Esophagus squamous epithelium (tissue), 5 donors: ENCODE data around the gene ASF1A. TPM values are rescaled to one million over a fixed set of nuclear protein-coding genes. Genes with fewer than 3 reads are reported as not detected.

Experiments
- DNase-seq: peaks from one replicate; lab custom pipeline; 2025; lab: John Stamatoyannopoulos, UW
- H3K27ac ChIP-seq, 4 donors: fragments of 200-600 bp; sonication (generic); one replicate each; pipeline ENCODE4 v1.5.1; 2016 to 2019; ENCODE audit warnings: mild to moderate bottlenecking in 1 of 4
- H3K27me3 ChIP-seq, 4 donors: fragments of 200-600 bp; sonication (generic); 1 replicate in 3 of 4; 2 replicates in 1 of 4; pipeline versions ENCODE4 v1.5.1 to v1.6.0; 2017 to 2021; ENCODE audit warnings: antibody characterized with exemption in 1 of 4
- H3K36me3 ChIP-seq, 3 donors: fragments of 200-600 bp; sonication (generic); one replicate each; pipeline ENCODE4 v1.5.1; 2016 to 2019
- H3K4me1 ChIP-seq, 3 donors: fragments of 200-600 bp; sonication (generic); one replicate each; pipeline ENCODE4 v1.5.1; 2017 to 2019
- H3K4me3 ChIP-seq, 4 donors: fragments of 200-600 bp; sonication (generic); 1 replicate in 3 of 4; 2 replicates in 1 of 4; pipeline ENCODE4 v1.5.1; 2016 to 2019; ENCODE audit warnings: mild to moderate bottlenecking in 2 of 4, moderate library complexity in 1 of 4
- H3K9me3 ChIP-seq, 3 donors: fragments of 200-600 bp; sonication (generic); one replicate each; pipeline ENCODE4 v1.5.1; 2016 to 2019
- POLR2A ChIP-seq, 4 donors: fragments of 450-650 bp; IDR thresholded peaks; one replicate each; pipeline ENCODE4 v1.6.1; 2017; ENCODE audit warnings: antibody characterized with exemption in 4 of 4, mild to moderate bottlenecking in 4 of 4, moderate library complexity in 3 of 4
- WGBS, 2 donors: methylation state at CpG; one replicate each; pipeline ENCODE4 v1.1.5; 2018; 5-methylcytosine and 5-hydroxymethylcytosine counted together
- intact Hi-C: fragments of 100-400 bp; cut with DNase I; formaldehyde crosslinking; loops from one replicate; pipeline ENCODE4 v1.15.0; 2022
- total RNA-seq, 4 donors: library from RNA; depleted of rRNA; stranded (reverse); fragments of >200 nt; gene quantifications; one replicate each; pipeline ENCODE4 v1.1.0, GENCODE V29; 2016
- TF ChIP-seq, protein P1 (sequence below), 6 experiments: fragments of 450-650 bp in 4 of 6; fragments of 200-600 bp in 2 of 6; sonication (generic) in 2 of 6; IDR thresholded peaks; one replicate each; pipeline ENCODE4 v1.5.1; 2016 to 2019; ENCODE audit warnings: antibody characterized with exemption in 6 of 6, mild to moderate bottlenecking in 4 of 6, moderate library complexity in 4 of 6
- donor health status: DM: yes; HTN: yes; CAD: no.

The ASF1A gene
- total RNA-seq, 4 donors from 2014 or later, result 10.0 to 16.5 (median 11.9) TPM

DNA sequence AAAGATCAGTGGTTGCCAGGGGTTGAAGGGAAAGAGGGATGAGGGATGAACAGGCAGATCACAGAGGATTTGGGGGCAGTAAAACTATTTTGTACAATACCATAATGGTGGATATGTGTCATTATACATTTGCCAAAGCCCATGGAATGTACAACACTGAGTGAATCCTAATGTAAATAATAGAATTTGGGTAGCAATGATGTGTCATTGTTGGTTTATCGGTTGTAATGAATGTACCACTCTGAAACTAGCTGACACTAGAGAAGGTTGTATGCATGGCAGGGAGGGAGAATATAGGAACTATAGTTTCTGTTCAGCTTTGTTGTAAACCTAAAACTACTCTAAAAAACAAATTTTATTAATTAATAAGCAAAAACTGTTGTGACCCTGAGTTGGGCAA lies 17.8 kb upstream of the ASF1A start:
- no peaks in the 10 kb centered on the region for H3K4me1 ChIP-seq
- no peak for DNase-seq
- intact Hi-C loops, result no loop called here
- H3K27ac ChIP-seq, result no peak overlapping the region
- H3K27me3 ChIP-seq, result no peaks in the 10 kb centered on the region
- no peaks in the 10 kb centered on the region for H3K9me3 ChIP-seq
- 33 to 61% methylated on average over 1 of the region's 1 CpG for WGBS, 2 donors
- H3K36me3 ChIP-seq, result no peaks in the 10 kb centered on the region
- no peak overlapping the region for H3K4me3 ChIP-seq
- TF ChIP-seq POLR2A (IDR thresholded peaks at IDR 0.05), result no peak
- TF ChIP-seq, protein P1, sequence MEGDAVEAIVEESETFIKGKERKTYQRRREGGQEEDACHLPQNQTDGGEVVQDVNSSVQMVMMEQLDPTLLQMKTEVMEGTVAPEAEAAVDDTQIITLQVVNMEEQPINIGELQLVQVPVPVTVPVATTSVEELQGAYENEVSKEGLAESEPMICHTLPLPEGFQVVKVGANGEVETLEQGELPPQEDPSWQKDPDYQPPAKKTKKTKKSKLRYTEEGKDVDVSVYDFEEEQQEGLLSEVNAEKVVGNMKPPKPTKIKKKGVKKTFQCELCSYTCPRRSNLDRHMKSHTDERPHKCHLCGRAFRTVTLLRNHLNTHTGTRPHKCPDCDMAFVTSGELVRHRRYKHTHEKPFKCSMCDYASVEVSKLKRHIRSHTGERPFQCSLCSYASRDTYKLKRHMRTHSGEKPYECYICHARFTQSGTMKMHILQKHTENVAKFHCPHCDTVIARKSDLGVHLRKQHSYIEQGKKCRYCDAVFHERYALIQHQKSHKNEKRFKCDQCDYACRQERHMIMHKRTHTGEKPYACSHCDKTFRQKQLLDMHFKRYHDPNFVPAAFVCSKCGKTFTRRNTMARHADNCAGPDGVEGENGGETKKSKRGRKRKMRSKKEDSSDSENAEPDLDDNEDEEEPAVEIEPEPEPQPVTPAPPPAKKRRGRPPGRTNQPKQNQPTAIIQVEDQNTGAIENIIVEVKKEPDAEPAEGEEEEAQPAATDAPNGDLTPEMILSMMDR (IDR thresholded peaks at IDR 0.05), result no peak

DNA sequence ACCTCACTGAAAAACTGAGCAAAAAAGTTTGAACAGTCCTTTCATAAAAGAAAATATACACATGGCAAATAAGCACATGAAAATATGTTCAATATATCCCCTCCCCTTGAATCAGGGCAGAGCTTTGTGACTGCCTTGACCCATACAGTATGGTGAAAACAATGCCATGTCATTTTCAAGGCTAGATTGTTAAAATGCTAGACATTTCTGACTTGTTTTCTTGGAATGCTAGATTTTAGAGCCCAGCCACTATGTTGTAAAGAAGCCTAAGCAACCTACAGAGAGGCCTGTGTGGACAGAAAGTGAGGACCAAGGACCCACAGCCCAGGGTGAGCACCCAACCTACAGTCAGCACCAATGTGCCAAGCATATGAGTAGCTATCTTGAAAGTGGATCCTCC lies 17.1 kb upstream of the ASF1A start:
- H3K27me3 ChIP-seq, result no peaks in the 10 kb centered on the region
- H3K36me3 ChIP-seq, result no peaks in the 10 kb centered on the region
- H3K4me3 ChIP-seq, result no peak overlapping the region
- no peak for TF ChIP-seq POLR2A (IDR thresholded peaks at IDR 0.05)
- TF ChIP-seq, protein P1 (IDR thresholded peaks at IDR 0.05), result no peak
- H3K9me3 ChIP-seq, result no peaks in the 10 kb centered on the region
- no peak overlapping the region for H3K27ac ChIP-seq
- peaks cover 0 to 4% (median 0%) of the 10 kb centered on the region in 3 donors for H3K4me1 ChIP-seq
- intact Hi-C loops, result no loop called here
- no peak for DNase-seq

DNA sequence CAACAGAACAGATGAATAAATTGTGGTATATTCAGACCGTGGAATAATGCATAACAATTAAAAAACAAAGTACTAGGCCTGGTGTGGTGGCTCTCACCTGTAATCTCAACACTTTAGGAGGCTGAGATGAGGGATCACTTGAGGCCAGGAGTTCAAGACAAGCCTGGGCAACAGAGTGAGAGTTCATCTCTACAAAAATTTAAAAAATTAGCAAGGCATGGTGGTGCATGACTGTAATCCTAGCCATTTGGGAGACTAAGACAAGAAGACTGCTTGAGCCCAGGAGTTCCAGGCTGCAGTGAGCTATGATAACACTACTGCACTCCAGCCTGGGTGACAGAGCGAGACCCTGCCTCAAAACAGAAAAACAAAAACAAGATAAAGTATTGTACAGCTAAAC lies 16.1 kb upstream of the ASF1A start:
- no peak for DNase-seq
- Histone ChIP-seq H3K27ac (no peak overlapping the region), H3K4me3 (no peak overlapping the region), H3K4me1 (peaks cover 0 to 10% (median 4%) of the 10 kb centered on the region in 3 donors), H3K27me3 (no peaks in the 10 kb centered on the region), H3K36me3 (no peaks in the 10 kb centered on the region), H3K9me3 (no peaks in the 10 kb centered on the region)
- intact Hi-C loops, result no loop called here
- TF ChIP-seq, protein P1 (IDR thresholded peaks at IDR 0.05), result no peak
- no peak for TF ChIP-seq POLR2A (IDR thresholded peaks at IDR 0.05)
- 89 to 93% methylated on average over 2 of the region's 2 CpGs for WGBS, 2 donors

DNA sequence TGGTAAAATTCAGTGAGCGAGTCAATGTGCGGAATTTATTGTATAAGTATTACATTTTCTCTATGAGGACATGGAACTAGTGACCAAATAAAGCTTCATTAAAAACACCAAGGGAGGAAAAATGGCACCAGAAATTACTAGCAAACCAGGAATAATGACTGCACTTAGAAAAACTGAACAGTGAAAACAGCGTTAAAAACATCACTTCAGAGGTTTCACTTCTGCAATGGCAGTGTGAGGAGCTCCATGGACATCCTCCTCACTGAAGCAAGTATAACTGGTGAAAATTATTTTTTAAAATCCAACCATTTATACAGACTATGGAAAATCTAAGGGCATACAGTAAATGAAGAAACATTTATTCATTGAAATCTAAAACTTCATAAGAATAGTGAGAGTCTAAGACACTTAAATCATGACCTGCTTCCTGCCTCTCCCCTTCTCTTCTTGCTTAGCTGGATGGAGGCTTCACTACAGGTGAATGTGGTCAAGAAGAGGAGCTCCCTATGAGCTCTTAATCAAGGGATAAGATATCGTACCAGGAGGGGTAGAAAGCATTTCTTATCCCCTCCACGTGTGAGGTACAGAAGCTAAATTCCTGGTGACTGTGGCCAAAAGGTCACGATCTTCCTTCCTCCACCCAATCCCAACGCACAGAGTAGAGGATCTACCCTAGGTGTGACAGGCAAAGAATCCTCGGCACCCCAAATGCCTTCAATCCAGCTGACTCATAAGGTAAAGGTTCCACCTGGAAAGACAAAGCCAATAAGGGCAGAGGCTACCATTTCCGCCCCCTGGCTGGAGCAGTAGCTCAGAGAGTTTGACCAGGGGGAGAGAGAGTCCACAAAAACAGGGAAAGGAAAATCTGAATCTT lies 12.3 kb upstream of the ASF1A start:
- Histone ChIP-seq H3K4me1 (peaks cover 0 to 10% (median 4%) of the 10 kb centered on the region in 3 donors), H3K27me3 (no peaks in the 10 kb centered on the region), H3K4me3 (no peak overlapping the region), H3K9me3 (no peaks in the 10 kb centered on the region), H3K36me3 (no peaks in the 10 kb centered on the region), H3K27ac (no peak overlapping the region)
- WGBS, 2 donors, result 77 to 82% methylated on average over 8 to 9 of the region's 9 CpGs
- TF ChIP-seq POLR2A (IDR thresholded peaks at IDR 0.05), result no peak
- TF ChIP-seq, protein P1 (IDR thresholded peaks at IDR 0.05), result no peak
- intact Hi-C loops, result no loop called here
- DNase-seq, result no peak

DNA sequence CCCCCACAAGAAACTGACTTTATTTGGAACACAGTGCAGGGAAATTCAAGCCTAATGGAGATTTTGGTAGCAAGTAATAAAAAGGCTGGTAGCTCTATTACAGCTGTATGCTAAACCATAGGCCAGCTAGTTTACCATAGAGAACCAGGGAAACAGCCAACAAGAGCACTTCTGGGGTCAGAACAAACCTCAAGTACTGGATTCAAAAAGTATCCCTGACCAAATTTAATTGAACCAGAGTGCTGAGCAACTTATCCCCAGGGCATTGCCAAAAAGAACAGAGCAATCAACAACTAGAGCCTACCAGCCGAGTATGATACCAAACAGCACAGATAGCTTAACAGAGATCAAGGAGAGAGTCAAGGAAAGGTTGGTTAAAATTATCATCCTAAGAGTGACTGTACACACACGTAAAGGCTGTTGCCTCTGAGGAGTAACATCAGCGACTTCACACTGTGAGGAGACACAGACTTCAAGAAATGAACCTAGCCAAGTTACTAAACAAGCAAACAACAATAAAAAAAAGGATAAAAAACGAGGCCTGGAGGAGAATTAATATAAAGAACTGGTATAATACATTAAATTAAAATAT lies 11.5 kb upstream of the ASF1A start:
- no peak for DNase-seq
- H3K27me3 ChIP-seq, result no peaks in the 10 kb centered on the region
- peaks cover 0 to 10% (median 4%) of the 10 kb centered on the region in 3 donors for H3K4me1 ChIP-seq
- no peak overlapping the region for H3K27ac ChIP-seq
- WGBS, 2 donors, result 91 to 92% methylated on average over 4 of the region's 4 CpGs
- H3K36me3 ChIP-seq, result no peaks in the 10 kb centered on the region
- no peak overlapping the region for H3K4me3 ChIP-seq
- intact Hi-C loops, result no loop called here
- TF ChIP-seq POLR2A (IDR thresholded peaks at IDR 0.05), result no peak
- TF ChIP-seq, protein P1 (IDR thresholded peaks at IDR 0.05), result no peak
- H3K9me3 ChIP-seq, result no peaks in the 10 kb centered on the region
